ENCODE results near the gene CORIN.

GRCh38 chr4:47668810-47669408 is 169.0 kb downstream of the CORIN start:
- TF ChIP-seq, protein P1, sequence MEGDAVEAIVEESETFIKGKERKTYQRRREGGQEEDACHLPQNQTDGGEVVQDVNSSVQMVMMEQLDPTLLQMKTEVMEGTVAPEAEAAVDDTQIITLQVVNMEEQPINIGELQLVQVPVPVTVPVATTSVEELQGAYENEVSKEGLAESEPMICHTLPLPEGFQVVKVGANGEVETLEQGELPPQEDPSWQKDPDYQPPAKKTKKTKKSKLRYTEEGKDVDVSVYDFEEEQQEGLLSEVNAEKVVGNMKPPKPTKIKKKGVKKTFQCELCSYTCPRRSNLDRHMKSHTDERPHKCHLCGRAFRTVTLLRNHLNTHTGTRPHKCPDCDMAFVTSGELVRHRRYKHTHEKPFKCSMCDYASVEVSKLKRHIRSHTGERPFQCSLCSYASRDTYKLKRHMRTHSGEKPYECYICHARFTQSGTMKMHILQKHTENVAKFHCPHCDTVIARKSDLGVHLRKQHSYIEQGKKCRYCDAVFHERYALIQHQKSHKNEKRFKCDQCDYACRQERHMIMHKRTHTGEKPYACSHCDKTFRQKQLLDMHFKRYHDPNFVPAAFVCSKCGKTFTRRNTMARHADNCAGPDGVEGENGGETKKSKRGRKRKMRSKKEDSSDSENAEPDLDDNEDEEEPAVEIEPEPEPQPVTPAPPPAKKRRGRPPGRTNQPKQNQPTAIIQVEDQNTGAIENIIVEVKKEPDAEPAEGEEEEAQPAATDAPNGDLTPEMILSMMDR (IDR thresholded peaks at IDR 0.05): peak; percentile 65 to 76 (median 72)
- no peak for TF ChIP-seq POLR2A (IDR thresholded peaks at IDR 0.05)
